Stimulated activated CD4-positive, alpha-beta T cell treated with anti-CD3 and anti-CD28 coated beads, Interleukin-4, amount 100 ng/mL, for 4 hours (primary cell): ENCODE measurements around the gene POLR2L.

Experiments used
- DNase-seq, 2 experiments: peaks; one replicate each; pipeline ENCODE4 v3.0.0-alpha.2; 2020

Gene POLR2L

DNA sequence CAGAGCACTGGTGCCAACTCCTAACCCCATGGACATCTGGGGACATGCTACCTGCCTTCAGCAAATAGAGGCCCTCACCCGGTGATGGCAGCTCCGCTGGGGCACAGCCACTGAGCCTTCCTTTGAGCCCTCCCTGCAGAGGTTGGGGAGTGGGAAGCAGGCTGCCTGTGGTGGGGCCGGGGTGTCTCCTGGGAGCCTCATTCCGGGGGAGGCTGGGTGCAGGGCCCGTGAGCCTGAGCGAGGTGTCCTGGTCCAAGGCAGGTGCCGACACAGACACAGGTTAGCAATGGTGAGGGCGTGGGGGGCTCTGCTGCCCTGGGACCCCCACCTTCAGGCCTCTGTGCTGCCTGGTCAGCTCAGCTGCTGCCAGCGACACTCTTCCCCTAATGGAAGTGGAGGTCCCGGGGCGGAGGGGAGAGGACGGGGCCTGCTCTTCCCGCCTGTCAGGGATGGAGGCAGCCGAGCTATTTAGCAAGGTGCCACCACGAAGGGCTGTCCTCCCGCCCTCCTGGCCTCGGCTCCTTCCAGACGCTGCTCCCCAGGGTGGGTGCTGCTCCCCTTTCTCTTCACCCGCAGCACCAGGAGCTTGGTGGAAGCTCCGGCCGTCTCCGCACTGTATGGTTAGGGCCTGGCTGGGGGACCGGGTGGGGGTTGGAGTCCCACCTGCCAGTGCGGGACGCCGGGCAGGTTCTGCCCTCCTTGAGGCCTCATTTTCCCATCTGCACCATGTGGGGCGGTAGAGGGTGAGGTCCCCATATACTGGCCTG lies 11.5 kb upstream of the POLR2L start:
- DNase-seq, result no peak

DNA sequence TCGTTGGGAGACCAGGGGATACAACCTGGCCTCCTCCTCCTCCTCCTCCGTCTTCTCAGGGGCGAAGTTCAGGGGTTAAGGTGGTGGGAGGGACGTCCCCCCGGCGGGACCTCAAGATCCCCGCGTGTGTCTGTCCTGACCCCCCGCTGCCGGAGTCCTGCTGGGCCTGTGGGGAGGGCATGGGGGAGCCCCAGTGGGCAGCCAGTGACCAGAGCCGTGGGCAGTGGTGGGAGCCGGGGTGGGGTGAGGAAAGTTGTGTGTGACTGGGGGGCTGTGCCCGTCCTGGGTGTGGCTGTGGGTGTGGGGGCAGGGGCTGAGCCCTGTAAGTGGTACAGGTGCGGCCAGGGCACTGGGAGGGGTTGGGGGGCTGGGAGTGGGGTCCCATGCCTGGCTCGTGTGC lies 10.4 kb upstream of the POLR2L start:
- DNase-seq, result no peak

DNA sequence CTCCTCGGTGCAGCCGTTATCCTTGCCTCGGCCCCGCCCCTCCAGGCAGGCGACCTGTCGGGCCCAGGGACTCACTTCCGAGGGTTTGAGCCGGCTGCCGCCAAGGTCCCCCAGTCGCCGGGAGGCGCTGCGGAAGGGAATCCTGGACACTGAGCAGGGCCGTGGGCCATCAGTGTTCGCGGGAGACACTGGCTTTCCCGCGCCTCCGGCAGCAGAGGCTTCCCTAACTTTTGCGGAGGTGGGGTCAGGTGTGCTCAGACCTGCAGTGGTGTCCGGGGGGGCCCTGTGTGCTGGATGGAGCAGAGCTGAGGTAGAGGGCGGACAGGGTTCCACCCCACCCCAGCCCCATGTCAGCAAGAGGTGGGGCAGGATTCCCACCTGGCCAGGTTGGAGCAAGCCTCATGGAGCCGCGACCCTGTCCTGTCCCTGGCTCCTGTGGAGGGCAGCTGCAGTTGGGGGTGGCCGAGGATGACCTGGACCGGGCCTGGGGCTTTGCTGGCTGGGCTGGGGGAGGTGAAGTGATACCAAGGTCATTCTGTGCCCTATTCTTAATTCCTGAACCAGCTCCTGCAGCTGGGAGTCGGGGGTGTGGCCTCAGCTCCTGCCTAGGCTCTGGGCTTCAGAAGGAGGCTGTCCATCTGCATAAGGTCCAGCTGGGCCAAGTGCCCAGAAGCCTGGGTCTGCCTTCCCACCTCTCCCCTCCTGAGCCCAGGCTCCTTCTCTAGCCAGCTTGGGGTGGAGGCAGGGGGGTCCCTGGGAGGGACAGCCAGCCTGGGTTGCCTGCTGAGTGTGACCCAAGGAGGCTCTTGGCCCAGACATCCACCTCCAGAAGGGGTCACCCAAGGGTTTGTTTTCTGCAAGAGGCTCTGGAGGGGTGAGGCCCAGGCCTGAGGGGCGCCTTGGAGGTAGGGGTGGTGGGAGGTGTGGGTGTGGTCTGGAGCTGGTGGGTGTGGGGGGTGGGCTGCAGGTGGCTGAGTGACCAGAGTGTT lies 8.7 kb upstream of the POLR2L start:
- no peak for DNase-seq

DNA sequence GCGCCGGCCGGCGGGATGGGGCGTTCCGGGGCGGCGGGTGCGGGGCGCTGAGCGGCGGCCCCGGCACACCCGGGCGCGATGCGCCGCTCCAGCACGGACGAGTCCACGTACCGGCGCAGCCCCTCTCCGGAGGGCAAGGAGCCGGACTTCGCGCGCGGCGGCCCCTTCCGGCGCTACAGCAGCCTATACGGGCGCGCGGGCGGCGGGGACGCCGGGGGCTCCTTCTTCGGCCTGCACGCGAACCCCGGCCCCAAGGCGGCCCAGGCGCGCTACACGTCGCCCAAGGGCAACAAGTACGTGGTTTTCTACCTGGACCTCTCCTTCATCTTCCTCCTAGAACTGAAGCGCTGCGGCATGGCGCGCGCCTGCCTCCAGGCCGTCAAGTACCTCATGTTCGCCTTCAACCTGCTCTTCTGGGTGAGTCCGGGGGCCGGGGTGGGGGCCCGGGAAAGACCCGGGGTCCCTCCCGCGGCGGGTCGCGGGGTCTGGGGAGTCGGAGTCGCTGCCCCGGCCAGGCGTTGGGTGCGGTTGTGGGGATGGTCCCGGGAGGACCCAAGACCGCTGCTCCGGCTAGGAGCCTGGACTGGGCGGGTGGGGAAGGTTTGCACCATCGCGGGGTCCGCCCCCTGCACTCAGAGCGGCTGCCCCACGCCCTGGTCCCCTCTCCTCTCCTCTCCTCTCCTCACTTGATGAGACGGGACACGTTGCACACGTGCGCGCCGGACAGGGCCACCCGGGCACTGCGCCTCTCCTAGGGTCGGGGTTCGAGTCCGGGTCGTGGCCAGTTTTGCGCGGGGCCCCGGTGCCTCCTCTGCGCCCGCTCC lies 7.8 kb upstream of the POLR2L start:
- DNase-seq, result no peak

DNA sequence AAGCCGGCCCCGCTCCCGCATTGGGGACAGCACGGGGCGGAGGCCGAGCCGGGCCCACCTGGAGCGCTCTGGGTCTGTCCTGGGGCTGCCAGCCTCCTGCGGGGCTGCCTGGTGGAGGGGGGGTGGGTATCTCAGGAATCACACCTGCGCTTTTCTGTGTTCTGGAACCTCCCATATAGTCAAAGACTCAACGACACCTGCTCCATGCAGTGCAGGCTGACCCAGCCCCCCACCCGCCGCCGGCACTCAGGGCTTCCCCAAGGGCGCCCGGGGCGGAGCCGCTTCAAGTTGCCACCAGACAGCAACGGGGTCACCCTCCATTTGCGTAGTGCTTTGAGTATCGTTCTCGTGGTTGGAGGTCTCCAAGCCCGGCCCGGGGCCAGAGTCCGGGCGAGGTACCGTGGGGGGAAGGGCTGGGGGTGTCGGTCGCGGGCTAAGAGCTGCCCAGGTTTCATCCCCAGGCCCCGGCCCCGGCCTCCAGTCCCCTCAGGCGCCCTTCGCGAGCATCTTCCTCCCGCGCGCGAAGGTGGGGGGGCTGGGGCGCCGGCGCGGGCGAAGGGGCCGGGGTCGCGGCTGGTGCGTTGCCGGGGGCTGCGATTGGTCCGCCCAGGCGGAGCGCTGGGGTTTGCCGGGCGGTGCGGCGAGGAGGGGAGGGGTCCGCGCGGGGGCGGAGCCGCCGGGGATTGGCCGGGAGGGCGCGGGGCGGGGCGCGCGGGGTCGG lies 6.9 kb upstream of the POLR2L start:
- peak; percentile 30 to 54 for DNase-seq

- DNase-seq, result peak; percentile 49 to 64
Measured at GRCh38 chr11:848380-848931, 6.1 kb upstream of the POLR2L start.

DNA sequence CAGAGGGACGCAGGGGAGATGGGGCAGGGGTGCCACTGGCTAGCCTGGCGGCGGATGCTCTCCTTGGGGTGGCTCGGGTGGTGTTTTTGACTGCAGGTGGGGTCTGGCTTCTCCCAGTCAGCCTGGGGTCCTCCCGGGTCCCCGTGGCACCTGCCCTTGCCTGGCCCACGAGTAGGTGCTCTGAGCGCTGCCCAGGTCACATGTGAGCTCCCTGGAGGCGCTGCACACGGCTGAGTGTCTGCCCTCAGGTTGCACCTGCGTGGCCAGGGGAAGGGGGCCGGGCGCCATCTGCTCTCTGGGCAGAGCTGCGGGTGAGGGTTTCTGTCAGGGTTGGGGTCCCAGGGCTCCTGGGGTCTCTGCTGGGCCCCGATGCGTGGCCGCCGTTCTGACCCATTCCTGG lies 5.5 kb upstream of the POLR2L start:
- DNase-seq, result no peak

DNA sequence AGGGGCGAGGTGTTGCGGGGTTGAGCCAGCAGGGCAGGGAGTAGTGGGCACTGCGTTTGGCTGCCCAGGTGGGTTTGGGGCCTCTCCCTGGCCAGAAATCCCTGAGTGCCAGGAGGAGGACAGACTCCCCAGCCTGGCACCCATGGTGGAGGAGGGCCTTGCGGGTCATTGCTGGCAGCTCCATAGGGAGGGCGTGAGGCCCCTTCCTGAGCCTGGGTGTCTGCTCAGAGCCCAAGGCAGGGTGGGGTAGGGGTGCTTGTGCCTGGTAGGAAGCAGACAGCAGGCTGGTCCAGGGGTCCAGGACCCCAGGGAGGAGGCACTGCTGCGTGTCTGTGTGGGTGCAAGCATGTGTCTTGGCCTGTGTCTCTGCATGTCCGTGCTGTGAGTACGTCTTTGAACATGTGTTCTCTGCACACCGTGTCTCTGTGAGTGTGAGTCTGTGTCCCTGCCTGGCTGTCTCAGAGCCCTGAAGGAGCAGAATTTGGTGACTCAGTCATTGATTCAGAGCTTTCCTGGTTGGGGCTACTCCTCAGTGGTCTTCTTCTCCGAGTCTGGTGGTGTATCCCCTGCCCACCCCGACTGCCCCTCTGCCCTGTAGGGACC lies 4.3 kb upstream of the POLR2L start:
- no peak for DNase-seq

GRCh38 chr11:845872-846495 lies 3.7 kb upstream of the POLR2L start:
- DNase-seq, result no peak

DNA sequence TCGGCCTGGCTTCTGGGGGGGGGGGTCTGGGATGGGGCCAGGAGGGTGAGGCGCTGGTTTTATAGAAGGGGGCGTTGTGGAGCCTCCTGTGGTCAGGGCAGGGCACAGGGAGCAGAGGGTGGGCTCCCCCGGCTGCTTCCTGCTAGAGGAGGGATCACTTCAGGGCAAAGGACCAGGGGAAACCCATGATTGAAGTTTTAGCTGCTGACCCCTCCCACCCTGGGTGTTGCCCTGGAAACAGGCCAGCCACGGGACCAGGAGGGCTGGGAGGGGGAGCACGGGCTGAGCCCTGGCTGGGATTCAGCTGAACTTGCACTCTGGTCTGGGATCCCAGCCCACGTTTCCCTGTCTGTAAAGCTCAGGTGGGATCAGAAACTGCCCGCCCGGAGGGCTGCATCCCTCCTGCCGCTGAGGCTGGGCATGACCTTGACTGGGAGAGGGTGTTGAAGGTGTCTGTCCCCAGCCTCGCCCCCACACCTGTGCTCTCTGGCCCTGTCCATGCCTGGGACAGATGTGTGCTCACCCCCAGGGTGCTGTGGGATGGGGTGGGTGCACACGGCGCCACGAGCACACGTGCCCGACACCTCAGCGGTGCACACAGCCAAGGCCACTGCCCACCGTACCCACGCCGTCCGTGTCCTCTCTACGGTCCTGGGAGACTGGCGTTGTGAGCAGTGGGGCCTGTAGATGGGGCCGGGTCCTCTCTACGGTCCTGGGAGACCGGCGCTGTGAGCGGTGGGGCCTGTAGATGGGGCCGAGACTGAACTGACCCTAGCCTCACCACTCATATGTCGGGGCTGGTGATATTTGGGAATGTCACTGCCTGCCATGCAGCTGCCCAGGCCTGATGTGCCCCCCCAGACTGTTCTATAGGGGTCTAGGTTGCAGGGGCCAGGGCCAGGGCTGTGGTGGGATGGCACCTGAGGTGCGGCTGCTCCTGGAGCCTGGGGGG lies 2.6 kb upstream of the POLR2L start:
- DNase-seq, result no peak

- no peak for DNase-seq
Measured at GRCh38 chr11:843818-844692, 1.7 kb upstream of the POLR2L start.

GRCh38 chr11:843086-843734 lies 881 bp upstream of the POLR2L start:
- no peak for DNase-seq

- no peak for DNase-seq
Measured at GRCh38 chr11:841981-842369, 354 bp downstream of the POLR2L start.

- DNase-seq, result no peak
Measured at GRCh38 chr11:839875-840617, 2.3 kb downstream of the POLR2L start.

- DNase-seq, result no peak
Measured at GRCh38 chr11:839280-839623, 3.1 kb downstream of the POLR2L start.

DNA sequence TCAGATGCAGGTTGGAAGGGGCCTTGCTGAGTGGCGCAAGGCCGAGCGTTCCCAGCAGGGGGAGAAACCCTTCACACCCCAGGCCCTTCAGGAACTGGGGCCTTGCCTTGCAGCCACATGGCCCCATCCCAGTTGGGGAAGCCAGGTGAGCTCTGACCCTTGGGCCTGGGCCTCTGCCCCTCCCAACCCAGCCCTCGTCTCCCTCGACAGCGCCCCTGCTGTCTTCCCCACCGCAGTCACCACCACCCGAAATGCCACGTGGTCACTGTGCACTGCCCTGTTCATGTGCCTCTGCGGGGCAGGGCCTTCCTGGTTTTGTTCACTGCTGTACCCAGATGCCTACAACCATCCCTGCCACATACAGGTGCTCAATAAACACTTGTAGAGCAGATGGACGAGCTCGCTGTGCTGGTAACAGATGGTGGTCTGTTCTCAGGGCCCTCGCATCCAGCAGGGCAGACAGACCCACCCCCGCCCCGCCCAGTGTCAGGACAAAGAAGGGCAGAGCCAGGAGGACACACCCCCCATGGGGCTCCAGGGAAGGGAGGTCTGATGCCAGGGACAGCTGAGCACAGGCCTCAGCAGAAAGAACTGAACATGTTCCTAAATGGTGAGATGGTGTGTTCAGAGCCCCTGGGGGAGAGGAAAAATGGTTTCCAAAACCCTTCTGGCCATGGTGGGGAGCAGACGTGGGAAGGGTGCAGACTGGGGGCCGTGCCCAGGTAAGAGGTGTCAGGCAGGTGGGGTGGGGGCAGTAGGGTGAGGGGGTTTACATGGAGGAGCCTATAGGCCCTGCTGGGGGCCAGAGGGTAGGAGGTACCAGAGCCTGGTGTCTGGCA lies 3.7 kb downstream of the POLR2L start:
- no peak for DNase-seq

DNA sequence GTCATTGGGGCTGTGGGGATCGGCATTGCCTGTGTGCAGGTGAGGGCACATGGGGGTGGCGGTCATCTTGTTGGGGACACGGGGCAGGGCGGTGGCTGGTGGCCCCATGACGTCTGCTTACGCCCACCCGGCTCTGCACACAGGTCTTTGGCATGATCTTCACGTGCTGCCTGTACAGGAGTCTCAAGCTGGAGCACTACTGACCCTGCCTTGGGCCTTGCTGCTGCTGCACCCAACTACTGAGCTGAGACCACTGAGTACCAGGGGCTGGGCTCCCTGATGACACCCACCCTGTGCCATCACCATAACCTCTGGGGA lies 4.4 kb downstream of the POLR2L start:
- DNase-seq, result no peak
